Tibial nerve (tissue), 4 donors: ENCODE data around the gene GPR149. TPM values are rescaled to one million over a fixed set of nuclear protein-coding genes. Genes with fewer than 3 reads are reported as not detected.
A peak's percentile ranks its signal among the peaks of the same experiment; 100 is the strongest.

Source experiments
- DNase-seq, 2 donors: peaks; one replicate each; pipeline ENCODE4 v3.0.0-alpha.2; 2019; ENCODE audit warnings: low spot score in 2 of 2
- H3K27ac ChIP-seq, 4 donors: fragments of 200-600 bp; sonication (generic) in 3 of 4; one replicate each; pipeline ENCODE4 v1.5.1; 2017 to 2019; ENCODE audit warnings: mild to moderate bottlenecking in 1 of 4
- H3K27me3 ChIP-seq, 2 donors: fragments of 200-600 bp; sonication (generic) in 1 of 2; one replicate each; pipeline versions ENCODE4 v1.5.1 to v1.6.0; 2017 to 2019
- H3K36me3 ChIP-seq, 3 donors: fragments of 200-600 bp; sonication (generic); one replicate each; pipeline ENCODE4 v1.5.1; 2018 to 2019
- H3K4me1 ChIP-seq, 4 donors: fragments of 200-600 bp; sonication (generic) in 3 of 4; one replicate each; pipeline ENCODE4 v1.5.1; 2017 to 2019
- H3K4me3 ChIP-seq, 4 donors: fragments of 200-600 bp; sonication (generic) in 3 of 4; one replicate each; pipeline ENCODE4 v1.5.1; 2017 to 2019; ENCODE audit warnings: mild to moderate bottlenecking in 1 of 4, moderate library complexity in 1 of 4
- H3K9me3 ChIP-seq, 4 donors: fragments of 200-600 bp; sonication (generic) in 3 of 4; one replicate each; pipeline ENCODE4 v1.5.1; 2017 to 2019
- EP300 ChIP-seq, 2 donors: sonication (generic); formaldehyde crosslinking; IDR thresholded peaks; one replicate each; pipeline ENCODE4 v1.6.1; 2017; ENCODE audit warnings: antibody characterized with exemption in 2 of 2, mild to moderate bottlenecking in 1 of 2
- POLR2A ChIP-seq, 2 donors: fragments of 450-650 bp; IDR thresholded peaks; one replicate each; pipeline ENCODE4 v1.6.1; 2017; ENCODE audit warnings: antibody characterized with exemption in 2 of 2, mild to moderate bottlenecking in 2 of 2, moderate library complexity in 2 of 2
- WGBS, 2 donors: methylation state at CpG; one replicate each; pipeline ENCODE4 v1.1.5; 2018; 5-methylcytosine and 5-hydroxymethylcytosine counted together
- total RNA-seq, 4 donors: library from RNA; depleted of rRNA; stranded (reverse); fragments of >200 nt; gene quantifications; one replicate each; pipeline ENCODE4 v1.1.0, GENCODE V29; 2016
- TF ChIP-seq, protein P1 (sequence below), 5 experiments: fragments of 200-600 bp in 3 of 5; fragments of 450-650 bp in 2 of 5; sonication (generic) in 3 of 5; IDR thresholded peaks; one replicate each; pipeline ENCODE4 v1.5.1; 2016 to 2019; ENCODE audit warnings: antibody characterized with exemption in 5 of 5, mild to moderate bottlenecking in 3 of 5, moderate library complexity in 2 of 5

GPR149 gene
- total RNA-seq, 4 donors from 2014 or later: not detected

DNA sequence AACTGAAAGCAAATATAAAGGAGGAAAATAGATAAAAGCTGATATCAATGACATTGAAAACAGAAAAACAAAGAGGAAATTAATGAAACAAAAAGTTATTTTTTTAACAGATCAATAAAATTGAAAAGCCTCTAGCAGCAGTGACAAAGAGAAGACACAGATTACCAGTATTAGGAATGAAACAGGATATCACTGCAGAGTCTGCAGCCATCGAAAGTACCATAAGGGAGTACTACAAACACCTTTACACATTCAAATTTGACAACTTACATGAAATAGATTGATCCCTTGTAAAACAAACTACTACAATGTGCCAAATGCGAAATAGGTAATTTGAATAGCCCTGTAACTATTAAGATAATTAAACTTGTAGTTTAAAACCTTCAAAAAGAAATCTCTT, 80.8 kb downstream of the GPR149 start:
- H3K4me3 ChIP-seq: no peak overlapping the region
- H3K4me1 ChIP-seq: no peaks in the 10 kb centered on the region
- DNase-seq: no peak
- no peak overlapping the region for H3K27ac ChIP-seq
- H3K36me3 ChIP-seq: no peaks in the 10 kb centered on the region
- no peaks in the 10 kb centered on the region for H3K27me3 ChIP-seq
- H3K9me3 ChIP-seq: no peaks in the 10 kb centered on the region
- TF ChIP-seq POLR2A (IDR thresholded peaks at IDR 0.05) (no peak), EP300 (IDR thresholded peaks at IDR 0.05) (no peak)
- TF ChIP-seq, protein P1, sequence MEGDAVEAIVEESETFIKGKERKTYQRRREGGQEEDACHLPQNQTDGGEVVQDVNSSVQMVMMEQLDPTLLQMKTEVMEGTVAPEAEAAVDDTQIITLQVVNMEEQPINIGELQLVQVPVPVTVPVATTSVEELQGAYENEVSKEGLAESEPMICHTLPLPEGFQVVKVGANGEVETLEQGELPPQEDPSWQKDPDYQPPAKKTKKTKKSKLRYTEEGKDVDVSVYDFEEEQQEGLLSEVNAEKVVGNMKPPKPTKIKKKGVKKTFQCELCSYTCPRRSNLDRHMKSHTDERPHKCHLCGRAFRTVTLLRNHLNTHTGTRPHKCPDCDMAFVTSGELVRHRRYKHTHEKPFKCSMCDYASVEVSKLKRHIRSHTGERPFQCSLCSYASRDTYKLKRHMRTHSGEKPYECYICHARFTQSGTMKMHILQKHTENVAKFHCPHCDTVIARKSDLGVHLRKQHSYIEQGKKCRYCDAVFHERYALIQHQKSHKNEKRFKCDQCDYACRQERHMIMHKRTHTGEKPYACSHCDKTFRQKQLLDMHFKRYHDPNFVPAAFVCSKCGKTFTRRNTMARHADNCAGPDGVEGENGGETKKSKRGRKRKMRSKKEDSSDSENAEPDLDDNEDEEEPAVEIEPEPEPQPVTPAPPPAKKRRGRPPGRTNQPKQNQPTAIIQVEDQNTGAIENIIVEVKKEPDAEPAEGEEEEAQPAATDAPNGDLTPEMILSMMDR (IDR thresholded peaks at IDR 0.05): no peak
- WGBS, 2 donors: 53 to 60% methylated on average over 2 of the region's 2 CpGs

DNA sequence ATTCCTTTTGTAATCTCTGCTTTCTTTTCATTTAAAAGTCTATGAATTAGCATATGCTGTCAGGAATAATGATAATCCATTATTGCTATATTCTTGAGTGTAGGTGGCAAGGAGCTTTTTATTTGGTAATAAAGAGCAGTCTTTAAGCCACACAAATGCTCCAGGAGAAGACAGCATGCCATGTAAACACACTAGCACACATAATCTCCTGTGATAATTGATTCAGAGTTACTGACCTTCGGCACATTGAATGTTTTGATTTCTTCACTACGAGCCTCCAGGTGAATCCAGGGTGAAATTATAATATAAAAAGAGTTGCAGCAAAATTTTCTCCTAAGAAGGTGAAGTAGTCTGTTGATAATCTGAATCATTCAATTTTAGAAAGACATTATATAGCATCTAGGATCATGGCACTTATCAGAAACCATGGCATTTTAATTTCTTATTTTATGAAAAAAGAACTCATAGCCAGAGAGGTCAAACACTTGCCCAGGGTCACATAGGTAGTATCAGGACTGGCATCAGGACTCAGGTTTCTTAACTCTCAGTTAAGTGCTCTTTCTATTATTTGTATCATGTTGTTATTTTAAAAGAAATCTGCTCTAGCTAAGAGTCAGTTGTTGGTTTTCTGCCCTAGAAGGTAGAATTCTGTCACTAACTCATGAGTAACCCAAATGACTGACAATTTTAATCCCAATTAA, 84.4 kb downstream of the GPR149 start:
- Histone ChIP-seq H3K4me3 (no peak overlapping the region), H3K4me1 (no peaks in the 10 kb centered on the region), H3K27ac (no peak overlapping the region), H3K36me3 (no peaks in the 10 kb centered on the region), H3K27me3 (no peaks in the 10 kb centered on the region), H3K9me3 (no peaks in the 10 kb centered on the region)
- no peak for DNase-seq
- TF ChIP-seq POLR2A (IDR thresholded peaks at IDR 0.05) (no peak), EP300 (IDR thresholded peaks at IDR 0.05) (no peak)
- TF ChIP-seq, protein P1 (IDR thresholded peaks at IDR 0.05): no peak
- WGBS, 2 donors: 78 to 84% methylated on average over 2 of the region's 2 CpGs

DNA sequence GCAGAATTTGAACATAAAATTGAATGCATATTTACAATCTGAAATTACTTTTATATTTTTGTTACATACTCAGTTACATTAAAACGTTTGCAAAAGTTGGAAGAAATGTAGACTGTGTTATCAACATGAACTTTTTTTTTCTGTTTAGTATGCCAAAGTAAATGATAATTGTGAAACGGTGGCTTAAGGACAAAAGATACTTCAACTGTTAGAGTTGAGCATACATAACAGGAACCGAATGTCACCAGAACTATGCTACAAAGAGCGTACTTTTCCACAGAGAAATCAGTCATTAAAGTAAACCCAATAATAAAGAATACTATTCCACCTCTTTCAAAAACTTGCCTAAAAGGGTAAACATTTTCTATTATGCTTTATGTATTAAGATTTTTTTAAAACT, 91.4 kb downstream of the GPR149 start:
- Histone ChIP-seq H3K27ac (no peak overlapping the region), H3K36me3 (no peaks in the 10 kb centered on the region), H3K9me3 (no peaks in the 10 kb centered on the region), H3K4me1 (no peaks in the 10 kb centered on the region), H3K4me3 (no peak overlapping the region), H3K27me3 (no peaks in the 10 kb centered on the region)
- WGBS, 2 donors: 54 to 55% methylated on average over 4 of the region's 4 CpGs
- no peak for DNase-seq
- TF ChIP-seq POLR2A (IDR thresholded peaks at IDR 0.05) (no peak), EP300 (IDR thresholded peaks at IDR 0.05) (no peak)
- TF ChIP-seq, protein P1 (IDR thresholded peaks at IDR 0.05): no peak

DNA sequence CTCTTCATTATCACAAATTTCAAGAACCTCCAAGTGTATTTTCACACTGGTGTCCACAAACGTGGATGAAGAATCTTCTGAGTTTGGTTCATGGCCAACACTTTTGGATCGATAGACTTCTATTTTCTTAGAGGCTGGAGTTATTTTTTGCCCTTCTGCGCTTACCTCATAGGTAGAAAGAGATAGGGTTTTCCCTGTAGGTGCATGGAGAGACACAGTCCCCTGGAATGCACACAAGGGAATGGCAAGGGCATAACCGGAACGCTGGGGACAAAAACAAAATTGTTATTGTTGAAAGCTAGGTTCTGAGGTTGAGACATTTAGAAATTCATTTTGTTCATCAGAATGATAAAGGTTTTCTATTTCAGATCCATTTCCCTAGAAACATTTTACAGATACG, 92.0 kb downstream of the GPR149 start:
- Histone ChIP-seq H3K4me1 (no peaks in the 10 kb centered on the region), H3K9me3 (no peaks in the 10 kb centered on the region), H3K4me3 (no peak overlapping the region), H3K36me3 (no peaks in the 10 kb centered on the region), H3K27ac (no peak overlapping the region), H3K27me3 (no peaks in the 10 kb centered on the region)
- DNase-seq: no peak
- TF ChIP-seq EP300 (IDR thresholded peaks at IDR 0.05) (no peak), POLR2A (IDR thresholded peaks at IDR 0.05) (no peak)
- TF ChIP-seq, protein P1 (IDR thresholded peaks at IDR 0.05): no peak
- WGBS, 2 donors: 85 to 91% methylated on average over 6 of the region's 6 CpGs

DNA sequence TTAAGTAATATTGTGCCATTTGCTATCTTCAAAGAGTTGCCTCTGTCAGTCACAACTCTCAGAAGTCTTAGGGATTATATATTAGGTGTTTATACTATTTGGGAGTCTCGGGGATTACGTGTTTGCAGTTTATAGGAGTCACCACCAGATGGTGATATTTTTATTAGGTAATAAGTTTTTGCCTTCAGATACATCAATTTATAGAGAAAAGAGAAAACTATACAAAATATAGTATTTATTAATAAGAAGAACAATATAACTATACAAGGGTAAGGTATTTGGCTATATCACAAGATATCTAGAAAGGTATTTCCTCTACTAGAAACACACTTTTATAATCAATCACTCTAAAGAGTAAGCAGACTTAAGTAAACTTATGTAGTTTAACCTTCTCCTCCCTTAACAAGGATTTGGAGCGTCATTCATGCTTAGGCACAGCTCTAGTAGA, 95.0 kb downstream of the GPR149 start:
- Histone ChIP-seq H3K4me3 (no peak overlapping the region), H3K9me3 (no peaks in the 10 kb centered on the region), H3K27ac (no peak overlapping the region), H3K4me1 (peaks cover 0 to 4% (median 0%) of the 10 kb centered on the region in 4 donors), H3K36me3 (no peaks in the 10 kb centered on the region), H3K27me3 (no peaks in the 10 kb centered on the region)
- DNase-seq: no peak
- TF ChIP-seq EP300 (IDR thresholded peaks at IDR 0.05) (no peak), POLR2A (IDR thresholded peaks at IDR 0.05) (no peak)
- TF ChIP-seq, protein P1 (IDR thresholded peaks at IDR 0.05): peak; percentile 30 to 70 (median 44)
- 23 to 24% methylated on average over 3 of the region's 3 CpGs for WGBS, 2 donors
